Erythroblast (primary cell): ENCODE data around the gene MC3R.
"Not testable (repeated sequence)": the region's sequence is repeated elsewhere in the genome, so short reads cannot be mapped to it uniquely, and the experiment has no call there.

ENCODE experiments used
- DNase-seq, 2 experiments: peaks; one replicate each; lab custom pipeline; 2025; lab: John Stamatoyannopoulos, UW
- GATA1 ChIP-seq: IDR thresholded peaks from 2 replicates; pipeline ENCODE4 v1.6.1; 2011; ENCODE audit warnings: low read depth, mild to moderate bottlenecking, control low read depth, low read length, moderate library complexity
- POLR2A ChIP-seq: IDR thresholded peaks from 2 replicates; pipeline ENCODE4 v1.6.1; 2011; ENCODE audit warnings: mild to moderate bottlenecking, low read length

Gene MC3R

DNA sequence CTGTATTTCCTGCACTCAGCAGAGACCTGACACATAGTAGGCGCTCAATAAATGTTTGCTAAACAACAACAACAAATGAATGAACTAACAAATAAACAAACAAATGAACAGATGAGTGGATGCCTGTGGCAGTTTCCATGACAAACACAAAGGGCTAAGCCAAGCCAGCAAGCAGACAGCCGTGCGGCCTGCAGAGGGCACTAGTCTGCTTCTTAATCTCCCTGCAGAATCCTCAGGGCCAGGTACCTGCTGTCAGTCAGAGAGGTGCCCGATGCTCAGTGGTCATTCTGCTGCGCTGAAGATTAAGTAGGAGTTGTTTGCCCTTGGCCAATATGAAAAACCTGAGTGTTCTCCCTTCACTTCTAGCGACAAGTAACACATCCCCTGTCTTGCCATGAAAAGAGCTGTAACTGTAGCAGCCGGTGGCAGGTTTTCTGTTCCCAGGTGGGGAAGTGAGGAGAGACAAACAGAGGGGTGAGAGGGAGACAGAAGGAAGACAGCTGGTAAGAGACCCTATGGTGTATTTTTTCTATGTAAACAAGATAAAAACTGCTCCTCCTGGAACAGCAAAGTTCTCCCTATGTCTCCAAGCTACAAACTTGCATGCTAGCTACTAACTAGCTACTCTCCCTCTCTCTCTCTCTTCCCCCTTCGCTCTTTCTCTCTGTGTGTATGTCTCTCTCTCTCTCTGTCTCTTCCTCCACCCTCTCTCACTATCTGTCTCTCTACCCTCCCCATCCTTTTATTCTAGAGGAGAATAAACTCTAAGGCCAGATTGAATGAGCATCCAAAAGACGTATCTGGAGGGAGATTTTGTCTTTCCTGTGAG is at the start of gene MC3R:
Gene MC3R (plus strand): TSS at position 779 of the 829 bp plus-strand sequence. CDS start 112 bp downstream, outside the sequence.
- TF ChIP-seq POLR2A (no peak), GATA1 (no peak)
- peak; percentile 53 to 68 for DNase-seq

DNA sequence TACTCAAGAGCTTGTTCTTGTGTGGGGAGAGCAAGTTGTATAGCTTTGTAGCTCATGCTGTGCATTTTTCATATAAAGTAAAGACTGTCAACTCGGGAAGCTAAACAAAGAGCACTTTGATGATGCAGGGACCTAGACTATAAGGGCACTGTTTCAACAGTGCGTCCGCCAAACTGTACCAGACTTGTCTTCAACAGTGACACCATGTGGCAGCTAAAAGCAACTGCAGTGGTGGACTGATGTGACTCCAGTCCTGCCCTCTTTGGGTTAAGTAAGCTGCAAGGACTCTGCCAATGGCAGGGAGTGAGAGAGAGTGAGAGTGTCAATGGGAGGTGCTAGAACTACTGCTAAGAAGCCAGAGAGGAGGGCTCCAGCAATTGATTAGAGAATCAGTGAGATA is 48.1 kb upstream of the MC3R start:
- peak; percentile 35 to 44 for DNase-seq
- TF ChIP-seq GATA1 (no peak), POLR2A (no peak)

DNA sequence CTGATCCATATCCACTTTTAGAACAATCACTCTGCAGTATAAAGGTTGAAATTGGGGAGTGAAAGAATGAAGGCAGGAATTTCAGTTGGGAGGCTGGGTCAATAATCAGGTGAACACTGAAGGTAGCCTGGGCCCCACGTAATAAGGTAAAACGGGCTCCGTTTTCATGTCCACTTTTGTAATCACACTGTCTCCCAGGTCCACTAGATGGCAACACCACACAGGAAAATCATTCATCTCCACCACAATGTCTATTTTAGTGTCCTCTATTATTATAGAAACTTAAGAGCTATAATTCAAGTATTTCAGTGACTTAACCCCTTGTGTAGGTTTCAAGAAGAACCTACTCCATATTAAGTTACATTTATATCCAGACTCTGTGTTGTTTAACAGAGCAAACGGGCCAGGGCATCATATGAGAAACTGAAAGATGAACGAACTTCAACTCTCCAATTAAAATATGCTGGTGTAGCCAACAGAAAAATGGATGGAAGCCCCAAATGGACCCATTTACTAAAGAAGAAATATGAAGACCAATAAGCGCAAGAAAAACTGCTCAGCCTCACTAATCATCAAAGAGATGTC is 45.9 kb upstream of the MC3R start:
- TF ChIP-seq POLR2A (no peak), GATA1 (no peak)
- DNase-seq = peak in 1 of 2 experiments; percentile 16

DNA sequence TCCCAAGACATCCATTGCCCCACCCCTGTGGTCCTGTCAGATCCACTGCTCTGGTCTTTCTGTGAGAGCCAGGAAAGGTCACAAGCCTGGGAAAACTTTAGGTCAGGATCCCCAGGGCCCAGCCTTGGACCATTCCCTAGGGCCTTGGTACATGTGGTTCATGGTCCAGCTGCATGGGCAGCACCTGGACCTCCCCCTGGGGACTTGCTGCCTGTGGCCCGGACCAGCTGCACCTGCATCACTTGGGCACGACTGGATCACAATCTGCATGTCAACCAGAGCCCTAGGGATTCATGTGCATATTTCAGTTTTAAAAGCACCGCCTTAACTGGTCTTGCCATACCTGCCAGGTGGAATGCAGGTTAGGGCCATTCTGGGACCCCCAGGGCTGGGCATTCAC is 44.3 kb upstream of the MC3R start:
- DNase-seq = no peak
- TF ChIP-seq POLR2A = no peak

DNA sequence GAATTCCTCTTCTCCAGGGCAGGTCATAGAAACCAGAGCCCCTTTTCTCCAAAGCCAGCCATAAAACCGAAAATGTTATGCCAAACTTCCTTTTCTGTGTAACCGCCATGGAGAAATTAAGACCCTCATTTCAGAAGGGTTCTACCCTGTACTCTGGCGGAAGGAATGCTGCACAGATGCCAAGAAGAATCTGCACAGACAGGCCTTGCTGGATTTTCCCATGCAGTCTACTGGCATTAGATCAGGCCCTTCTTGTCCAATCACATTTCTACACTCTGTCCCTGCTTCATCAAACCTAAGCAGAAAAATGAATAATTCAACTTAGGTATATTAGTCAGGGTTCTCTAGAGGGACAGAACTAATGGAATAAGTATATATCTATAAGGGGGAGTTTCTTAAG is 43.2 kb upstream of the MC3R start:
- no peak for DNase-seq
- TF ChIP-seq POLR2A = no peak

DNA sequence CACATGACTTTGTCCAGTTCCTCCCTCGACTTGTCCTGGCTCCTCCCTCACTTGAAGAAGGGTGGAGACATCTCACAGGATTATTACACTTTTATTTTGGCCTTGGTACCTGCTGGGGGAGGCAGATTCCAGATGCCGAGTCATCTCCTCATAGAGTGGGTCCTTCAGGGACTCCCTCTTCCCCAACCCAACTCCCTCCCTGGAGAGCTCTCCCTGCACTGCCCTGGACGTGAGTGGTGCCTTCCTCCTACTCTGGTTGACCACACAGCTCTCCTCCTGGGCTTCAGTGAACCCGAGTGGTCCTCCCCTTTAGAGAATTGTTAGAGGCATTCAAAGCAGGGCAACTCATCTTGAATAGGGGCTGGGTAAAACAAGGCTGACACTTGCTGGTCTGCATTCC is 40.9 kb upstream of the MC3R start:
- DNase-seq = no peak
- TF ChIP-seq GATA1 (no peak), POLR2A (no peak)

DNA sequence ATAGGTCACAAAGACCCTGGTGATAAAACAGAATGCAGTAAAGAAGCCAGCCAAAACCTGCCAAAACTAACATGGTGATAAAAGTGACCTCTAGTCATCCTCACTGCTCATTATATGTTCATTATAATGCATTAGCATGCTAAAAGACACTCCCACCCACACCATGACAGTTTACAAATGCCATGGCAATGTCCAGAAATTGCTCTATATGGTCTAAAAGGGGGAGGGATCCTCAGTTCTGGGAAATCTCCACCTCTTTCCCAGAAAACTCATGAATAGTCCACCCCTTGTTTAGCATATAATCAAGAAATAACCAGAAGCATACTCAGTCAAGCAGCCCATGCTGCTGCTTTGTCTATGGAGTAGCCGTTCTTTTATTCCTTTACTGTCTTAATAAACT is 40.4 kb upstream of the MC3R start:
- DNase-seq = no peak
- TF ChIP-seq POLR2A (no peak), GATA1 (no peak)

DNA sequence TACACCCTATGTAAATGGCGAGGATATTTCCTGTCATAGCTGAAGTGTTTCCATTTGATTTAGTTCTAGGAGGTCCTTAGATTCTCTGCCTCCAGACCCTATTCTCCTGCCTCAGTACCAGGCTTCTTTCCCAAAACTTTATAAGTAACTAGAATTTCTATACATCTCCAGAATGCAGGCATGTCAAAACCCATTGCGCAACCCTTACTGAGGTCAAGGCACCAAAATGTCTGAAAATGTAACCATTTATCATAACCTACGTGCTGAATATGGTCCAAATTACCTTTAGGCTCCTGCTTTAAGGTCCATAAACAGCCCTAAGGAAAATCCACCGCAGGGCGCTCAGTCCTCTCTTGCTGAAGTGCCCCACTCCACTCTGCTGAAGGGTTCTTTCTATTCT is 37.5 kb upstream of the MC3R start:
- TF ChIP-seq GATA1 (no peak), POLR2A (no peak)

DNA sequence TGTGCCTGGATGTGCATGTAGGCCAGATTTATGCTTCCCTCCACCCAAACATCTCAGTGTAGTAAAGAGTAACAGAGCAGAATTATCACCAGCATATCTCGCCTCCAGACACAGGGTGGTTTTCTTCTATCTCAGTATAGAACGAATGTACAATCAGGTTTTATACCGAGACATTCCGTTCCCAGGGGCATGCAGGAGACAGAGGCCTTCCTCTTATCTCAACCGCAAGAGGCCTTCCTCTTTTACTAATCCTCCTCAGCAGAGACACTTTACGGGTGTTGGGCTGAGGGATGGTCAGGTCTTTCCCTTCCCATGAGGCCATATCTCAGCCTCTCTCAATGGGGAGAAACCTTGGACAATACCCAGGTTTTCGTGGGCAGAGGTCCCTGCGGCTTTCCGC is 36.4 kb upstream of the MC3R start:
- no peak for DNase-seq
- no peak for TF ChIP-seq POLR2A
- TF ChIP-seq GATA1 = no peak

More for the DNA sequence above, 37.5 kb upstream of the MC3R start:
- DNase-seq = no peak

DNA sequence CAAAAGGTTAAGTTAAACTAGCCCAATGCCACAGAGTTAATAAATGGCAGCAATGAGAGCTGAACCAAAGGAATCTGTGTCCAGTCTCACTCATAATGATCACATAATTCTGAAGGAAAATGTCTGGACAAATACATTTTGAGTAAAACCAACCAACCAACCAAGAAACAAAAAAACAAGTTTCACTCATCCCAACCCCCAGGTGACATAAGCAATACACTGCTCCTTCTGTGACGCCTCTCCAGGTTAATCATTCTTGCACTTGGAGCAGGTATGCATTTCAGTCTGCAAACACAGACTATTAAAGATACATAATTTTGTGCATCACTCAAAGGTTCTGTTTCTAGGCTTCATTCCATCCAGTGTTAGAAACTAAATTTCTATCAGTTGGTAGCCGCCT is 35.2 kb upstream of the MC3R start:
- TF ChIP-seq POLR2A (no peak), GATA1 (no peak)
- no peak for DNase-seq

DNA sequence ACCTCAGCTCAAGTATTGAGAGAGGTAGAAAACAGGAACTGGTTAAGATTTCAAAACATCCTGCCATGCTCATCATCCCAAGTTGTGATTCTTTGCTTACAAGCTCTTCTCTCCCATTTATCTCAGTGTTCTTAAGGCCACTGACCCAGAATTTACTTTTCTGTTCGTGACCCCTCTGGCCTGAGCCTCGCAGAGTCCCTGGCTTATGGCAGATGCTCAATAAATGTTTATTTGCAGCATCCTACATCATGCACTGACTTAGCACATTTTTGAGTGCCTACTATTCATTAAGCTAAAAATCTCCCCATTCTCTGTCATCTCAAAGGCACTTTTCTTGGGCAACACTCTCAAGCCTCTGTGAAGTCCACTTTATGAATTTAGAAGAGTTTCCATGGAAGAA is 33.4 kb upstream of the MC3R start:
- DNase-seq = no peak
- TF ChIP-seq POLR2A (no peak), GATA1 (no peak)

DNA sequence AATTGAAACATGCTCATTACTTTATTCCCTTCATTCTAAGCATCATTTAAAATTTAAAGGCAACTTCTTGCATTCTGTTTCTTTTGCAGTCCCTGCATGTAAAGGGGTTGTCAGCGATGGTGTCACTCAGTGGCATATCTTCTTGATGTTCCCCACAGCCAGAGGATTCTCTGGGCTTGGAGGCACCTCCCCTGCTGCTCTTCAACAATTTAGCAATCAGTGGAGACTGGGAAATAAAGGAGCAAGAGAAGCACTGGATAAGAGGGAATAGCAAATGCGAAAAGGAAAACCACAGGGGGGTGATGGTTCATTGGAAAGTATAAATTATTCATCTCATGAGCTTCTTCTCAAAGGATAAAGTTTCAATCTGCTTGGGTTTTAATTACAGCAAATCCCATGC is 30.7 kb upstream of the MC3R start:
- DNase-seq = no peak
- TF ChIP-seq GATA1 (no peak), POLR2A (no peak)

DNA sequence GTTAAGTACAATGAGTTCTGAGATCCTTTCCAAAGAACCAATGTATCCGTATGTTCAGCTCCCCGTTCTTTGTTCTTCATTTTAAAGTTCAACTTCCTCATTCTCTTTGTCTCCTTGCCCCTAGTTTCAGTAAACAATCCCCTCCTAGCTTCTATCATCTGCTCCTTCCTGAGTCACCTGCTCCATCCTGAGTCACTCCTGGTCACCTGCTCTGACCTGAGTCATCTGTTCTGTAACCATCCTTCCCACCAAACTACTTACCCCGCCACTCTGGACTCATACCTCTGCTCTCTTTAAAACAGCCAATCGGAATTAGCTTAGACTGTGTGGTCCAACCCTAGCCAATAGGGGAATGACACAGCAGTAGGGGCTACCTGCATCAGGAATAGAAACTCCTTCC is 27.3 kb upstream of the MC3R start:
- DNase-seq = not testable (repeated sequence)

DNA sequence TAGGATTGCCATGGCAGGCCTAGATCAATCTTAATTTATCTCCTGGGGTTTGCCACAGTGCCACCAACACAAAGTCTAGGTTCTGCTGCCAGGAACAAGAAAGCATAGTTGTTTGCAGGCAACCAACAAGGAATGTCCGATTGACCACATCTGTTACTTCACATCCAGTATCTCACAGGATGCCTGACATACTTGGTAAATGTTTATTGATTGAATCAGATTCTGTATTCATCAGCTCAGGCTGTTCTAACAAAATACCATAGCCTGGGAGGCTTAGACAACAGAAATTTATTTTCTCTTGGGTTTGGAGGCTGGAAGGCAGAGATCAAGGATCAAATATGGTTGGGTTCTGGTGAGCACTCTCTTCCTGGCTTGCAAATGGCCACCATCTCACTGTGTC is 26.3 kb upstream of the MC3R start:
- DNase-seq = no peak
- TF ChIP-seq POLR2A (no peak), GATA1 (no peak)

DNA sequence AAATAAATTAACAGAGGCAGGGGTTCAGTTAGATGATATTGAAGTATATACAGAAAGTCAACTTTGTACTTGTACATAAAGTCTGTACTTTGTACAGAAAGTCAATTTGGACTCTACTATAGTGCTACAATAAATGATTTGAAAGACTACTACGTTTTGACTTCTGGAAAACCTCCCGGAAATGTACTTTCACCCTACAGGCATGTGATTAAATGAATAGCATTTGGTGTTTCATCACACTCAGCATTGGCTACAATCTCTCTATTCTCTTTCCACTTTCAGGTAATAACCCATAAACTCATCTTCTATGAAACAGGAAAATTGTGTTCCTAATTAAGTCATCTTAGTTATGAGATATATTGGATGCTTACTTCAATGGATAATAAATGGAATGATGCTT is 25.6 kb upstream of the MC3R start:
- DNase-seq = no peak

More for the DNA sequence above, 25.6 kb upstream of the MC3R start:
- TF ChIP-seq GATA1 = no peak
- TF ChIP-seq POLR2A = no peak
